Activated gamma-delta T cell treated with Interleukin-2 at 50 U/mL for 16 hours (primary cell): Measurements from ENCODE around the gene SH2D3C.

Experiments used
- DNase-seq: peaks from one replicate; pipeline ENCODE4 v3.0.0-alpha.2; 2020

SH2D3C gene

DNA sequence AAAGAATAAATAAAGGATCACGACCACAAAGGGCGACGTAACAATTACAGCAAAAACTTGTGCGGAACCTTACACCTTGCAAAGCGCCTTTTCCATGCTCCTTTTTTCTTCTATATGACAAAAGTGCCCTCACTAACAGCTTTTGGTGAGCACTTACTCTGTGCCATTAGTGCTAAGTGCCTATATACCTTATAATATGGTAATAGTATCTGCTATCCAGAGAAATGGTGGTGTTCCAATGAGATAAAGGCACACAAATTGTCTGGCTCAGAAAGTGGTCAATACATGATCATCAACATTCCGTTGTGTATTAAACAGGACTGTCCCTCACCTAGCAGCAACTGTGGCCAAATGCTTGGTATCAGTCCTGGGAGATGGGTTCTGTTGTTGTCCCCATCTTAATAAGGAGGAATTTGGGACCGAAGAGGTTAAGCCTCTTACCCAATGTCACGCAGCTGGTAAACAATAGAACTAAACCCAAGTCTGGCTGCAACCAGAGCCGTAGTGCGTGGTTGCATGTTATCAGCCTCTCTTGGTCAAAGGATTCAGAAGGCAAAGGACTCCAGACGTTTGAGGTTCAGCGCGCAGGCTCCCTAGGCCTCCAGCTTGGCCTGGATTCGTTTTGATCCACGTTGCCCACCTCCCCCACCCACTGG, 42.8 kb downstream of the SH2D3C start:
- DNase-seq, result no peak

DNA sequence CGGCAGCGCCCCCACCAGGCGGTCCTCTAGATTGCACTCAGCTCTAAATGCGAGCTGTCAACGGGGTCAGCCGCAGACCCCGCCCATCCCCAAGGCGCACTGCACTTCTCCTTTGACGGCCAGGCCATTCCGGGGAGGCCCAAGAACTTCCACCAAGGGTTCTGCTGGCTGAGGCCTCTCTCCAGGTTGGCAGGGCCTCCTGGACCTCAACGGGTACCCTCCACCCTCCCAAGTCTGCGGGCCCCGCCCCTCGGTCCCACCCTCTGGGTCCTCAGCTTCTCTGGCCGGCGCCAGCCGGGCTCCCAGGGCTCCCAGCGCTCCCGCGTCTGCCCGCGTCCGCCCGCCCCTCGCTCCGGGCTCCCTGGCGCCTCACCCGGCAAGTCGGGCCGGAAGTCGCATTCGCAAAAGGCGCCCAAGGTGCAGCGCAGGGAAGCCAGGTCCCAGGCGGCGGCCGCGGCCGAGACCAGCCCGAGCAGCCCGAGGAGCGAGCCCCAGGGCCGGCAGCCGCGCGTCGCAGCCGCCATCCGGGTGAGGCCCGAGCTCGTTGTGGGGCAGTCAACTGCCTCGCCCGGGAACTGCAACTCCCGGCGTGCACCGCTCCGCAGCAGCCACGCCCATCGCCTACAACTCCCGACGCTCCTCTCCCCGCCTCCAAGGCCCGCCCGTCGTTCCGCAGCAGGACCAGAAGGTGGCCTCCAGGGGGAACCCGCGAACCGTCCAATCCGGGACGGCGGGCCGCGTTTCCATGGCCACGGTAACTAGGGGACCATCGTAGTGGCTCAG, 43.5 kb downstream of the SH2D3C start, which contains the start of gene TOR2A:
TOR2A (minus strand) TSS at position 548 of the 783 bp plus-strand sequence; CDS start at position 524, 24 bp downstream.
- DNase-seq, result peak; percentile 99

DNA sequence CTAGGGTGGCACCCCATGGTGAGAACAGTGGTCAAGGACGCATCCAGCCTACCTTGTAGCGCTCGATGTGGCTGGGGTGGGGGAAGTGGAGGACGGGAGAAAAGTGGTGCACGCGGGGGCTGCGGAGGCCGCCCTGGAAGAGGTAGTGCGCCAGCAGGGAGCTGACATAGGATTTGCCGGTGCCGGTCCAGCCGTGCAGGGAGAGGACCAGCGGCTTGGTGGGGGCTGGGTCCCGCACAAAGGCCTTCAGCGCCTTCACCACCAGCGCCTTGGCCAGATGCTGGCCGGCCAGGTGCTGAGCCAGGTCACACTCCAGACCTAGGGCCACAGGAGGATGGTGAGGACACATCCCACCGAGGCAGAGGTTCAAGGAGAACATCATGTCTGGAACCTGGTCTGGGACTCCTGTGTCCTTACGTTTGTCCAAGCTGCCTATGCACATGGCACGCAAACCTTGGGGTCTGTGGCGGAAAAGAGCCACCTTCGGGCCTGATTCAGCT, 44.2 kb downstream of the SH2D3C start:
- DNase-seq, result no peak

DNA sequence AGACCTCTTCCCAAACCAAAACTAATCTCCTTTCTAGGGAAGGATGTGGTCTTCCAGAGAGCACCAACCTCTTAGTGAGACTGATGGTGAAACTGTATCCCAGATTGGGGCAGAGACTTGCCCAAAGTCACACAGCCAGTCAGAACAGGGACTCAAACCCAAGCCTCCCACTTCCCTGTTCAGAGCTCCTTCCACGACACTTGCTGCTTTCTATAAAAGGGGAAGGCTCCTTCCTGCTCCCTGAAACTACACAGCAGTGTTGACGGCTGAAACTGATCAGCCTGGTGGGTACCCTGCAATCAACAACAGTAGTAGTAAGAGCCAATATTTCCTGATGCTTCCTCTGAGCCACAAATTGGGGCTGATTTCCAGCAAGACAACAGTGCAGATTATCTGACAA, 44.9 kb downstream of the SH2D3C start:
- no peak for DNase-seq

DNA sequence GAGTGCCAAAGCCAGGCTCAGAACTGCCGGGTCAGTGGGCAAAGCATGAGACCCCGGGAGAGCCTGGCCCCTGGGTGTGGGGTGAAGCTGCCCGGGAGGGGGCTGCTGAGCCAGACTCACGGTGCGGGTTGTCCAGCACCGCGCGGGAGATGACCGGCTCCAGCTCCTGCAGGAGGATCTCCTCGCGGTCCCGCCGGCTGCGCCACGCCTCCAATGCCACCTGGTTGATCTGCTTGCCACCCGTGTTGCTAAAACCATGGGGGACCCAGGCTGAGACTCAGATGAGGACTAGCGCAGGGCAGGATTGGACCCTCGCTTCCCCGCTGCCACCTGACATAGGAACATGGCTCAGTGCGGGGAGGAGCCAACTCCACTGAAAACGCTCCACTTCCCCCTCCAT, 46.0 kb downstream of the SH2D3C start:
- no peak for DNase-seq

- no peak for DNase-seq
These were observed 46.5 kb downstream of the SH2D3C start for GRCh38 chr9:127731938-127732337.

GRCh38 chr9:127730799-127731410, 47.6 kb downstream of the SH2D3C start:
- DNase-seq, result no peak

DNA sequence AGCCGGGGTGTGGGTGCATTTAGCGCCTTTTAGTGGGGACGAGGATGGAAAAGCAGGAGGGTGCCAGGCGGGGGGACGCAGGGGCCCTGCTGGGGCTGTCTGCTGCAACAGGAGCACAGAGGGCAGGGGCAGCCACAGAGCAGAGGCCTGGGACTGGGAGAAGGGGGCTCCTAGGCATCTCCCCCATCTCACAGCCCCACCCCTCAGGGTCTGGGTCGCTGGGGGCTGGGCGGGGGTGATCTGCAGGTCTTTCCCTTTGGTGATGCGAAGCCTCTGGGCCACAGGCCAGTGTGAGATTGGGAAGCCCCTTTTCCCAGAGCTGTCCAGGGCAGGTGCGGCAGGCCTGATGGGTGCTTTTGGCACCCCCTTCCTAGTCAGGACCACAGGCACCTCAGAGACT, 48.2 kb downstream of the SH2D3C start:
- no peak for DNase-seq

GRCh38 chr9:127729522-127730256, 48.8 kb downstream of the SH2D3C start:
- no peak for DNase-seq

DNA sequence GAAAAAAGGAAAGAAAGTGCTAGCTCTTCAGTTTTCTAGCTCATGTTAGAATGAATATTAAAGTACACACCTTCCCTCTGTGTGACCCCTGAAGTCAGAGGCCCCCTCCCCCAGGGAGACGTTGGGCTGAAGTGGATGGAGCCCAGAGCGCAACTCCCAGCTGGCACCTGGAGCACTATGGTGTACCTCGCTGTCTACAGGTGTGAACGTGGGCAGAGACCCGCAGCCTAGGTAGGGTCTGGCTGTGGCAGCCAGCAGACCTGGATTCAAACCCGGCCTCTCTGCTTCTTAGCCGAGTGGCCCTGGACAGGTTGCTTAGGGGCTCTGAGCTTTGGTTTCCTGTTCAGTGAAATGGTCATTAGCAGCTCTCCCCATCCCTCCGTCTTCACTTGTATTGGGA, 49.7 kb downstream of the SH2D3C start:
- DNase-seq, result no peak

DNA sequence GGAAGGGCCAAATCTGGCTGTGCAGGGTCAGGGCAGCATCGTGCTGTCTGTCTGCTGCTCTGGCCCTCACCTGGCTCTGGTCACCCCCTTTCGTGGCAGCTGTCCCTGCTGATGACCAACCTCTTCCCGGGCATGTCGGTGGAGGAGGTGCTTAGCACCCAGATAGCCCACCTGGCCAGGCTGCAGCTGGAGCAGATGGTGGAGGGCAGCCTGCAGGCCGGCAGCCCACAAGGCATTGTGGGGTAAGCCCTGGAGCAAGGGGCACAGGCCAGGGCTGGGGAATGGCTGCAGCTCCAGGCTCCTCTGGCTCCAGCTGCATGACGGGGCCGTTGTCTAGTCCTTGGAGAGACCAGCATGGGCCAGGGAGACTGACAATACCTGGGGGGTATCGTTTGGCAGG, 51.6 kb downstream of the SH2D3C start:
- DNase-seq, result no peak

GRCh38 chr9:127724012-127724411, 54.5 kb downstream of the SH2D3C start:
- no peak for DNase-seq

GRCh38 chr9:127723444-127723843, 55.0 kb downstream of the SH2D3C start:
- no peak for DNase-seq

- DNase-seq, result no peak
These were observed 55.5 kb downstream of the SH2D3C start for GRCh38 chr9:127723013-127723412.

- no peak for DNase-seq
These were observed 56.3 kb downstream of the SH2D3C start for GRCh38 chr9:127722055-127722745.

DNA sequence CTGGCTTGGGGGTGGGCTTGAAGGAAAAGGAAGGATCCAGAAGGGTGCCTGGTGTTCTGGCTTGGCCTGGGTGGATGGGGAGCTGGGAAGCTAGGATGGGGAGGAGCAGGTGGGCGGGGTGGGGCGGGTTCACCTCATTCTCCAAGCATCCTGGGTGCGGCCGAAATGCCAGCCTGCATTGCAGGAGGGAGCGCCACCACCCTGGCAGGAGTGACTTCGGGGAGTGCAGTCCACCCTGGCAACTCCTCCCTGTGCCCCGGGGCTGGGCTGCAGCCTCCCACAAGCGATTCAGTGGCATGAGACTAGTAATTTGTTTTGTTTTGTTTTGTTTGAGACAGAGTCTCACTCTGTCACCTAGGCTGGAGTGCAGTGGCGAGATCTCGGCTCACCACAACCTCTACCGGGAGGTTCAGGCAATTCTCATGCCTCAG, 57.1 kb downstream of the SH2D3C start:
- DNase-seq, result no peak

- no peak for DNase-seq
These were observed 57.6 kb downstream of the SH2D3C start for GRCh38 chr9:127720865-127721227.

DNA sequence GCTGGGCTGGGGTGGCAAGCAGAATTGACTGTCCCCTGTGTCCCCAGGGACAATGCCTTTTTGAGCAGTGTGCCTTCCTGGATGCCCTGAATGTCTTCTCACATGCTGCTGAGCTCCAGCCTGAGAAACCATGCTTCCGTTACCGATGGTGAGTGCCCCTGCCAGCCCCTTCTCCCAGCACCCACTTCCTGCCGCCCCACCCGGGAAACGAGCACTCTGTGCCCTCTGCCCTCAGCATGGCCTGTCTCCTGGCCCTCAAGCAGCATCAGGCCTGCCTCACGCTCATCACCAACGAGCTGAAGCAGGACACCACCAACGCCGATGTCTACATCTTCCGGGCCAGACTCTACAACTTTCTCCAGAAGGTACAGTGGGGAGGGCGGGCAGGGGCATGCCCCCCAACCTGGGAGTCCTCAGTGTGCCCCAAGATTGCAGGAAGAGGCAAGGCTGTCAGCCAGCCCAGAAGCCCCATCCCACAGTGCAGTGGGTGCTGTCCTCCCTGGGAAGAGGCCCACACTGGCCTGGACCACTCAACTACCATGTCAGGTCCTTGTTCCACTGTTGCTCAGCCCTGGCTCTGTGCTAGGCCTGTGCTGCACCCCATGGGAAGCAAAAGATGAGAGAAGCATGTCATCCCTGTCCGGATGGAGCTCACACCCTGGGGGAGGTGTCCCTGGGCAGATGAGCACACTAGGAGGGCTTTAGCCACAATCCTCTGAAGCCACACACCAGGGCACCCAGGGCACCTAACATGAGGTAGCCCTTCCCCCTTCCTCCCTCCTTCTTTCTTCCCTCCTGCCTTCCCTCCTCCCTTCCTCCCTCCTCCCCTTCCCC, 58.2 kb downstream of the SH2D3C start:
- DNase-seq, result peak; percentile 36

DNA sequence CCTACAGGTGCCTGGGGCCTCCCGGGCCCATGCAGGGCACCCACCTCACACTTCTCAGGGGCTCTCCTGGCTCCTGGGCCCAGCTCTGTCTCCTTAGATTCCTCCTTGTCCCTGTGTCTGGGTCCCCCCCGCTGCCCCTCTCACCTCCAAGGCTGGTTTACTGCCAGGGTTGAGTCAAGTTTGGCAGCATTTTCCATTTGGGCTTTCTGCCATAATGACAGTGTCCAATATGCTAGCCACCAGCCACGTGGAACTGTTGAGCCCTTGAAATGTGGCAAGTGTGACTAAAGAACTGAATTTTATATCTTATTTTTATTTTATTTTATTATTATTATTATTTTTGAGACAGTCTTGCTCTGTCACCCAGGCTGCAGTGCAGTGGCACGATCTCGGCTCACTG, 60.7 kb downstream of the SH2D3C start:
- no peak for DNase-seq

DNA sequence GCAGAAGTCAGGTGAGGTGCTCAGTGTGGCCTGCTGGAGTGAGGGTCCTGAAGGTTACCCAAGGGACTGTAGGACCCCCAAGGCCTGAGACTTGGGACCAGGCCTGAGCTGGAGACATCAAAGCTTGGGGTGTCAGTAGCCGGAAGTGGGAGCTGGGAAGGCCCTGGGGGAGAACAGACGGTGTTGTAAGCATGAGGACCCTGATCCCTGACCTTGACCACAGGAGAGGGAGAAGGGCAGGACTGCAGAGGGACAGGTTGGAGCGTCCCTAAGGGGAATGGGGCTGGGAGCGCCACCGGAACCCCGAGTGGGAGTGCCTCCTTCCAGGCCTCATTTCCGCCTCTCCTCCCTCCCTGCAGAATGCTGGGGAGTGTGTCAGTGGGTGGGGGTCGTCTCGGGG, 62.1 kb downstream of the SH2D3C start:
- DNase-seq, result no peak
